Measurements from ENCODE around the gene CBX6. TPM values are rescaled to one million over a fixed set of nuclear protein-coding genes. Genes with fewer than 3 reads are reported as not detected.
A peak's percentile ranks its signal among the peaks of the same experiment; 100 is the strongest.
"Not testable (repeated sequence)": the region's sequence is repeated elsewhere in the genome, so short reads cannot be mapped to it uniquely, and the experiment has no call there.

The CBX6 gene
- total and polyA plus RNA-seq, 7 experiments from 2014 or later: 6.3 to 77.0 (median 72.4) TPM

GRCh38 chr22:38860283-38861169 lies 11.5 kb downstream of the CBX6 start:
- DNase-seq: no peak
- H3K36me3 Mint-ChIP-seq: no peaks in the 10 kb centered on the region
- Histone ChIP-seq H3K4me3 (ENCODE audit: low read length) (no peak overlapping the region), H3K36me3 (ENCODE audit: control insufficient read depth in 2 of 3, insufficient read depth in 3 of 3, low read length in 3 of 3) (peaks cover 0 to 14% (median 0%) of the 10 kb centered on the region in 3 experiments), H3K27ac (ENCODE audit: low read depth, low read length) (no peak overlapping the region), H3K27me3 (ENCODE audit: control insufficient read depth in 2 of 2, insufficient read depth in 2 of 2, low read length in 2 of 2) (no peaks in the 10 kb centered on the region), H3K9me3 (ENCODE audit: control insufficient read depth in 2 of 3, low read length in 3 of 3) (no peaks in the 10 kb centered on the region), H3K4me1 (ENCODE audit: control insufficient read depth in 2 of 2, insufficient read depth in 2 of 2, low read length in 2 of 2) (no peaks in the 10 kb centered on the region)
- H3K27ac Mint-ChIP-seq: peak overlapping the region in 1 of 9 donors; percentile 55
- CTCF ChIA-PET: no interaction called here
- H3K4me1 Mint-ChIP-seq: peaks cover 0 to 12% (median 5%) of the 10 kb centered on the region in 7 donors
- intact Hi-C loops (cut with micrococcal nuclease): no loop called here
- no peak overlapping the region for H3K4me3 Mint-ChIP-seq
- POLR2A ChIA-PET: no interaction called here
- no peak for ATAC-seq
- H3K9me3 Mint-ChIP-seq: no peaks in the 10 kb centered on the region
- H3K27me3 Mint-ChIP-seq: peaks cover 0 to 16% (median 0%) of the 10 kb centered on the region in 5 donors

- peaks cover 0 to 12% (median 5%) of the 10 kb centered on the region in 7 donors for H3K4me1 Mint-ChIP-seq
- intact Hi-C loops (cut with micrococcal nuclease): no loop called here
- ChIA-PET CTCF (interaction anchor here (1.7 kb wide), 1 partner anchor 10 kb away, joined by 6 read pairs; no protein-coding TSS in a partner anchor), POLR2A (no interaction called here)
- no peaks in the 10 kb centered on the region for H3K27me3 ChIP-seq (ENCODE audit: control insufficient read depth in 2 of 2, insufficient read depth in 2 of 2, low read length in 2 of 2)
- no peak overlapping the region for H3K4me3 ChIP-seq (ENCODE audit: low read length)
- peaks cover 0 to 18% (median 0%) of the 10 kb centered on the region in 5 donors for H3K27me3 Mint-ChIP-seq
- no peaks in the 10 kb centered on the region for H3K36me3 Mint-ChIP-seq
- peaks cover 0 to 7% (median 0%) of the 10 kb centered on the region in 3 experiments for H3K36me3 ChIP-seq (ENCODE audit: control insufficient read depth in 2 of 3, insufficient read depth in 3 of 3, low read length in 3 of 3)
- ATAC-seq (peak; percentile 28), DNase-seq (no peak)
- no peaks in the 10 kb centered on the region for H3K9me3 ChIP-seq (ENCODE audit: control insufficient read depth in 2 of 3, low read length in 3 of 3)
- H3K4me1 ChIP-seq (ENCODE audit: control insufficient read depth in 2 of 2, insufficient read depth in 2 of 2, low read length in 2 of 2): no peaks in the 10 kb centered on the region
- no peak overlapping the region for H3K27ac ChIP-seq (ENCODE audit: low read depth, low read length)
- no peak overlapping the region for H3K4me3 Mint-ChIP-seq
- H3K9me3 Mint-ChIP-seq: no peaks in the 10 kb centered on the region
- peak overlapping the region in 1 of 9 donors; percentile 28 for H3K27ac Mint-ChIP-seq
These were observed 12.3 kb downstream of the CBX6 start for GRCh38 chr22:38859581-38860282.

GRCh38 chr22:38858492-38858891 lies 13.5 kb downstream of the CBX6 start:
- Histone ChIP-seq H3K9me3 (ENCODE audit: control insufficient read depth in 2 of 3, low read length in 3 of 3) (no peaks in the 10 kb centered on the region), H3K4me3 (ENCODE audit: low read length) (no peak overlapping the region), H3K4me1 (ENCODE audit: control insufficient read depth in 2 of 2, insufficient read depth in 2 of 2, low read length in 2 of 2) (no peaks in the 10 kb centered on the region), H3K27ac (ENCODE audit: low read depth, low read length) (no peak overlapping the region), H3K27me3 (ENCODE audit: control insufficient read depth in 2 of 2, insufficient read depth in 2 of 2, low read length in 2 of 2) (no peaks in the 10 kb centered on the region), H3K36me3 (ENCODE audit: control insufficient read depth in 2 of 3, insufficient read depth in 3 of 3, low read length in 3 of 3) (no peaks in the 10 kb centered on the region)
- Mint-ChIP-seq H3K27ac (no peak overlapping the region), H3K36me3 (no peaks in the 10 kb centered on the region), H3K27me3 (peaks cover 0 to 21% (median 0%) of the 10 kb centered on the region in 5 donors), H3K9me3 (no peaks in the 10 kb centered on the region), H3K4me3 (no peak overlapping the region), H3K4me1 (peaks cover 0 to 7% (median 0%) of the 10 kb centered on the region in 7 donors)
- intact Hi-C loops (cut with micrococcal nuclease): no loop called here
- ChIA-PET POLR2A (no interaction called here), CTCF (interaction anchor here (1.0 to 1.7 kb wide), 2 partner anchors 11 to 89 kb away, joined by 3 to 6 read pairs; no protein-coding TSS in a partner anchor)
- DNase-seq (no peak), ATAC-seq (no peak)

GRCh38 chr22:38854476-38854875 lies 17.5 kb downstream of the CBX6 start:
- H3K27ac Mint-ChIP-seq; DNase-seq; H3K4me1 ChIP-seq (ENCODE audit: control insufficient read depth in 2 of 2, insufficient read depth in 2 of 2, low read length in 2 of 2); H3K36me3 Mint-ChIP-seq; H3K36me3 ChIP-seq (ENCODE audit: control insufficient read depth in 2 of 3, insufficient read depth in 3 of 3, low read length in 3 of 3); H3K9me3 ChIP-seq (ENCODE audit: control insufficient read depth in 2 of 3, low read length in 3 of 3); ATAC-seq; H3K4me3 ChIP-seq (ENCODE audit: low read length); H3K27me3 ChIP-seq (ENCODE audit: control insufficient read depth in 2 of 2, insufficient read depth in 2 of 2, low read length in 2 of 2); intact Hi-C loops (cut with micrococcal nuclease); H3K27ac ChIP-seq (ENCODE audit: low read depth, low read length); H3K4me3 Mint-ChIP-seq; H3K4me1 Mint-ChIP-seq; H3K9me3 Mint-ChIP-seq: not testable (repeated sequence)
- ChIA-PET CTCF (interaction anchor here (2.0 kb wide), 1 partner anchor 16 kb away, joined by 6 read pairs; no protein-coding TSS in a partner anchor), POLR2A (interaction anchor here (1.2 kb wide), 1 partner anchor 103 kb away, joined by 4 read pairs; no protein-coding TSS in a partner anchor)
- H3K27me3 Mint-ChIP-seq: peaks cover 0 to 36% (median 0%) of the 10 kb centered on the region in 5 donors

GRCh38 chr22:38853883-38854282 lies 18.1 kb downstream of the CBX6 start:
- H3K36me3 ChIP-seq (ENCODE audit: control insufficient read depth in 2 of 3, insufficient read depth in 3 of 3, low read length in 3 of 3); H3K27me3 ChIP-seq (ENCODE audit: control insufficient read depth in 2 of 2, insufficient read depth in 2 of 2, low read length in 2 of 2); ATAC-seq; intact Hi-C loops (cut with micrococcal nuclease); H3K36me3 Mint-ChIP-seq; H3K4me1 Mint-ChIP-seq; H3K4me3 ChIP-seq (ENCODE audit: low read length); H3K4me3 Mint-ChIP-seq; H3K27ac Mint-ChIP-seq; H3K9me3 Mint-ChIP-seq; H3K27ac ChIP-seq (ENCODE audit: low read depth, low read length); H3K9me3 ChIP-seq (ENCODE audit: control insufficient read depth in 2 of 3, low read length in 3 of 3); H3K4me1 ChIP-seq (ENCODE audit: control insufficient read depth in 2 of 2, insufficient read depth in 2 of 2, low read length in 2 of 2); DNase-seq: not testable (repeated sequence)
- POLR2A ChIA-PET: interaction anchor here (1.2 kb wide), 1 partner anchor 102 kb away, joined by 4 read pairs; no protein-coding TSS in a partner anchor
- peaks cover 0 to 38% (median 0%) of the 10 kb centered on the region in 5 donors for H3K27me3 Mint-ChIP-seq
- CTCF ChIA-PET: interaction anchor here (2.0 kb wide), 1 partner anchor 16 kb away, joined by 6 read pairs; no protein-coding TSS in a partner anchor

- no peak overlapping the region for H3K27ac Mint-ChIP-seq
- Histone ChIP-seq H3K27ac (ENCODE audit: low read depth, low read length) (no peak overlapping the region), H3K4me3 (ENCODE audit: low read length) (no peak overlapping the region), H3K36me3 (ENCODE audit: control insufficient read depth in 2 of 3, insufficient read depth in 3 of 3, low read length in 3 of 3) (no peaks in the 10 kb centered on the region), H3K4me1 (ENCODE audit: control insufficient read depth in 2 of 2, insufficient read depth in 2 of 2, low read length in 2 of 2) (no peaks in the 10 kb centered on the region), H3K9me3 (ENCODE audit: control insufficient read depth in 2 of 3, low read length in 3 of 3) (no peaks in the 10 kb centered on the region), H3K27me3 (ENCODE audit: control insufficient read depth in 2 of 2, insufficient read depth in 2 of 2, low read length in 2 of 2) (no peaks in the 10 kb centered on the region)
- intact Hi-C loops (cut with micrococcal nuclease): no loop called here
- no peaks in the 10 kb centered on the region for H3K9me3 Mint-ChIP-seq
- ATAC-seq (no peak), DNase-seq (no peak)
- no peaks in the 10 kb centered on the region for H3K36me3 Mint-ChIP-seq
- H3K27me3 Mint-ChIP-seq: peaks cover 0 to 40% (median 0%) of the 10 kb centered on the region in 5 donors
- H3K4me3 Mint-ChIP-seq: no peak overlapping the region
- ChIA-PET CTCF (no interaction called here), POLR2A (interaction anchor here (1.2 kb wide), 1 partner anchor 102 kb away, joined by 4 read pairs; no protein-coding TSS in a partner anchor)
- no peaks in the 10 kb centered on the region for H3K4me1 Mint-ChIP-seq
These were observed 18.8 kb downstream of the CBX6 start for GRCh38 chr22:38853196-38853651.
